ENCODE data around the gene SYNPO2. TPM values are rescaled to one million over a fixed set of nuclear protein-coding genes. Genes with fewer than 3 reads are reported as not detected.

SYNPO2 gene
- total RNA-seq, 2 experiments from 2014 or later, result 0.22 to 0.41 TPM

- Histone ChIP-seq H3K27ac (ENCODE audit: low read depth in 1 of 2, low read length in 2 of 2) (no peak overlapping the region), H3K36me3 (ENCODE audit: insufficient read depth, low read length) (no peaks in the 10 kb centered on the region), H3K27me3 (ENCODE audit: control insufficient read depth in 1 of 2, insufficient read depth in 2 of 2, low read length in 2 of 2) (no peaks in the 10 kb centered on the region), H3K4me1 (ENCODE audit: insufficient read depth, low read length) (no peaks in the 10 kb centered on the region), H3K4me3 (ENCODE audit: low read length) (no peak overlapping the region), H3K9me3 (ENCODE audit: control insufficient read depth in 1 of 2, insufficient read depth in 1 of 2, low read length in 2 of 2) (no peaks in the 10 kb centered on the region)
- ChIA-PET POLR2A (no interaction called here), CTCF (no interaction called here)
- Mint-ChIP-seq H3K36me3 (ENCODE audit: low read depth) (no peaks in the 10 kb centered on the region), H3K27ac (no peak overlapping the region), H3K4me1 (ENCODE audit: low read depth) (no peaks in the 10 kb centered on the region), H3K27me3 (peaks cover 8% of the 10 kb centered on the region), H3K4me3 (no peak overlapping the region), H3K9me3 (no peaks in the 10 kb centered on the region)
- intact Hi-C loops (cut with DNase I, micrococcal nuclease), result no loop called here
- DNase-seq (no peak), ATAC-seq (ENCODE audit: poor library complexity) (no peak)
- no peak for TF ChIP-seq CTCF (IDR thresholded peaks at IDR 0.05)
These were observed 43.1 kb downstream of the SYNPO2 start for GRCh38 chr4:118931786-118932185.

- Histone ChIP-seq H3K36me3 (ENCODE audit: insufficient read depth, low read length) (no peaks in the 10 kb centered on the region), H3K27ac (ENCODE audit: low read depth in 1 of 2, low read length in 2 of 2) (no peak overlapping the region), H3K9me3 (ENCODE audit: control insufficient read depth in 1 of 2, insufficient read depth in 1 of 2, low read length in 2 of 2) (no peaks in the 10 kb centered on the region), H3K4me3 (ENCODE audit: low read length) (no peak overlapping the region), H3K27me3 (ENCODE audit: control insufficient read depth in 1 of 2, insufficient read depth in 2 of 2, low read length in 2 of 2) (peaks cover 0 to 2% of the 10 kb centered on the region in 2 experiments), H3K4me1 (ENCODE audit: insufficient read depth, low read length) (no peaks in the 10 kb centered on the region)
- TF ChIP-seq CTCF (IDR thresholded peaks at IDR 0.05), result no peak
- POLR2A ChIA-PET, result no interaction called here
- Mint-ChIP-seq H3K27ac (no peak overlapping the region), H3K9me3 (no peaks in the 10 kb centered on the region), H3K4me3 (no peak overlapping the region), H3K36me3 (ENCODE audit: low read depth) (no peaks in the 10 kb centered on the region), H3K4me1 (ENCODE audit: low read depth) (no peaks in the 10 kb centered on the region), H3K27me3 (peaks cover 12% of the 10 kb centered on the region)
- ATAC-seq (ENCODE audit: poor library complexity) (no peak), DNase-seq (no peak)
- CTCF ChIA-PET, result no interaction called here
- intact Hi-C loops (cut with DNase I, micrococcal nuclease), result no loop called here
These were observed 47.2 kb downstream of the SYNPO2 start for GRCh38 chr4:118935819-118936218.

GRCh38 chr4:118936406-118936805, 47.8 kb downstream of the SYNPO2 start:
- peaks cover 0 to 2% of the 10 kb centered on the region in 2 experiments for H3K27me3 ChIP-seq (ENCODE audit: control insufficient read depth in 1 of 2, insufficient read depth in 2 of 2, low read length in 2 of 2)
- no peaks in the 10 kb centered on the region for H3K36me3 ChIP-seq (ENCODE audit: insufficient read depth, low read length)
- H3K27ac Mint-ChIP-seq, result no peak overlapping the region
- no peak overlapping the region for H3K27ac ChIP-seq (ENCODE audit: low read depth in 1 of 2, low read length in 2 of 2)
- TF ChIP-seq CTCF (IDR thresholded peaks at IDR 0.05), result no peak
- DNase-seq (no peak), ATAC-seq (ENCODE audit: poor library complexity) (no peak)
- no peaks in the 10 kb centered on the region for H3K4me1 Mint-ChIP-seq (ENCODE audit: low read depth)
- no peak overlapping the region for H3K4me3 Mint-ChIP-seq
- H3K4me1 ChIP-seq (ENCODE audit: insufficient read depth, low read length), result no peaks in the 10 kb centered on the region
- peaks cover 18% of the 10 kb centered on the region for H3K27me3 Mint-ChIP-seq
- H3K36me3 Mint-ChIP-seq (ENCODE audit: low read depth), result no peaks in the 10 kb centered on the region
- H3K9me3 Mint-ChIP-seq, result no peaks in the 10 kb centered on the region
- intact Hi-C loops (cut with DNase I, micrococcal nuclease), result no loop called here
- ChIA-PET CTCF (no interaction called here), POLR2A (no interaction called here)
- H3K4me3 ChIP-seq (ENCODE audit: low read length), result no peak overlapping the region
- H3K9me3 ChIP-seq (ENCODE audit: control insufficient read depth in 1 of 2, insufficient read depth in 1 of 2, low read length in 2 of 2), result no peaks in the 10 kb centered on the region
